Skeletal muscle satellite cell (primary cell): Measurements from ENCODE around the gene RHOV.
"Not testable (repeated sequence)": the region's sequence is repeated elsewhere in the genome, so short reads cannot be mapped to it uniquely, and the experiment has no call there.

Experiments
- H3K27me3 ChIP-seq: 2 replicates; pipeline ENCODE4 v1.7.0; 2013; ENCODE audit warnings: low read length; ENCODE audit not compliant: control insufficient read depth, insufficient read depth
- H3K36me3 ChIP-seq: 2 replicates; pipeline ENCODE4 v1.7.0; 2013; ENCODE audit warnings: mild to moderate bottlenecking, control low read depth, low read length; ENCODE audit not compliant: insufficient read depth
- H3K4me1 ChIP-seq: 2 replicates; pipeline ENCODE4 v1.7.0; 2013; ENCODE audit warnings: low read length; ENCODE audit not compliant: control insufficient read depth, insufficient read depth
- H3K4me2 ChIP-seq: 2 replicates; pipeline ENCODE4 v1.7.0; 2013; ENCODE audit warnings: mild to moderate bottlenecking, low read length
- H3K4me3 ChIP-seq: 2 replicates; pipeline ENCODE4 v1.7.0; 2013; ENCODE audit warnings: low read length
- H3K9ac ChIP-seq: 2 replicates; pipeline ENCODE4 v1.7.0; 2013; ENCODE audit warnings: mild to moderate bottlenecking, low read depth, low read length, moderate library complexity
- H3K9me3 ChIP-seq: replicated peaks from 2 replicates; pipeline ENCODE4 v1.7.0; 2013; ENCODE audit warnings: mild to moderate bottlenecking, control low read depth, low read length

Gene RHOV

GRCh38 chr15:40861147-40861546, 12.9 kb downstream of the RHOV start:
- peaks cover 19% of the 10 kb centered on the region for H3K27me3 ChIP-seq
- H3K9ac ChIP-seq, H3K4me1 ChIP-seq, H3K36me3 ChIP-seq, H3K9me3 ChIP-seq, H3K4me2 ChIP-seq, H3K4me3 ChIP-seq: not testable (repeated sequence)

DNA sequence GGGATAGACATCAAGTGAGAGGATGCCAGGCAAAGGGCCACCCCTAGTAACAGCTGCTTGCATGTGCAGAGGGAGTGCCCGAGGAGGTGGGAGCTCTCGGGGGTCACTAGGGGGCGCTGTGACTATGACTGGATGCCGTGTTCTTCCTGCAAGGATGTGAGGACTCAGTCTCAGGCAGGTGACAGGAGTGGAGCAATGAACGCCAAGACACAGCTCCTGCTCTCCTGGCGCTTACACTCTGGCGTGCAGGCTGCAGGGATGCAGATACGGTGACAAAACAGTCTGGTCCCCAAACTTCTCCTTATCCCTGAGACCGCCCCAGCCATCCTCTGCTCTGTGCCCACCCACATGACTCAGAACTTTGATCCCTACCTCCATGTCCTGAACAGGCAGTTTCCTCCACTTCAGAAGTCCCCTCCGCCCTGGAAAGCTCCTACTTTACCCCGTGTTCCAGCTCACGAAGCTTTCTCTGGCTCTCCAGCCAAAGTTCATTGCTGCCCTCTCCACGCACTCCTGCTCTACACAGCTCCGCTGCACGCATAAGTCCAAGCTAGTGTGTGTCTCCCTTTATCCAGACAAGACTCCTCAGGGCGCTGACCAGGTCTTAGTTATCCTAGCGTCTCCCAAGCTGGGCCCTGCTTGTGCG, 14.7 kb downstream of the RHOV start:
- no peaks in the 10 kb centered on the region for H3K4me1 ChIP-seq

GRCh38 chr15:40858706-40859105, 15.3 kb downstream of the RHOV start:
- H3K36me3 ChIP-seq: no peaks in the 10 kb centered on the region
- H3K9ac ChIP-seq: no peak overlapping the region
- peaks cover 15% of the 10 kb centered on the region for H3K27me3 ChIP-seq
- no peaks in the 10 kb centered on the region for H3K9me3 ChIP-seq
- H3K4me3 ChIP-seq: no peak overlapping the region
- H3K4me2 ChIP-seq: no peak overlapping the region
- no peaks in the 10 kb centered on the region for H3K4me1 ChIP-seq

More for the DNA sequence above, 14.7 kb downstream of the RHOV start:
- no peaks in the 10 kb centered on the region for H3K36me3 ChIP-seq
- H3K9ac ChIP-seq: no peak overlapping the region
- H3K27me3 ChIP-seq: peaks cover 20% of the 10 kb centered on the region
- no peak overlapping the region for H3K4me2 ChIP-seq
- H3K4me3 ChIP-seq: no peak overlapping the region
- no peaks in the 10 kb centered on the region for H3K9me3 ChIP-seq

- Histone ChIP-seq H3K4me1 (no peaks in the 10 kb centered on the region), H3K4me3 (no peak overlapping the region), H3K27me3 (peaks cover 14% of the 10 kb centered on the region), H3K4me2 (no peak overlapping the region), H3K36me3 (no peaks in the 10 kb centered on the region), H3K9me3 (no peaks in the 10 kb centered on the region), H3K9ac (no peak overlapping the region)
Observed at GRCh38 chr15:40857601-40858341, 16.3 kb downstream of the RHOV start.

GRCh38 chr15:40856746-40857145, 17.3 kb downstream of the RHOV start:
- H3K27me3 ChIP-seq: peaks cover 9% of the 10 kb centered on the region
- no peaks in the 10 kb centered on the region for H3K9me3 ChIP-seq
- no peak overlapping the region for H3K4me3 ChIP-seq
- no peak overlapping the region for H3K9ac ChIP-seq
- no peaks in the 10 kb centered on the region for H3K36me3 ChIP-seq
- no peaks in the 10 kb centered on the region for H3K4me1 ChIP-seq
- no peak overlapping the region for H3K4me2 ChIP-seq

DNA sequence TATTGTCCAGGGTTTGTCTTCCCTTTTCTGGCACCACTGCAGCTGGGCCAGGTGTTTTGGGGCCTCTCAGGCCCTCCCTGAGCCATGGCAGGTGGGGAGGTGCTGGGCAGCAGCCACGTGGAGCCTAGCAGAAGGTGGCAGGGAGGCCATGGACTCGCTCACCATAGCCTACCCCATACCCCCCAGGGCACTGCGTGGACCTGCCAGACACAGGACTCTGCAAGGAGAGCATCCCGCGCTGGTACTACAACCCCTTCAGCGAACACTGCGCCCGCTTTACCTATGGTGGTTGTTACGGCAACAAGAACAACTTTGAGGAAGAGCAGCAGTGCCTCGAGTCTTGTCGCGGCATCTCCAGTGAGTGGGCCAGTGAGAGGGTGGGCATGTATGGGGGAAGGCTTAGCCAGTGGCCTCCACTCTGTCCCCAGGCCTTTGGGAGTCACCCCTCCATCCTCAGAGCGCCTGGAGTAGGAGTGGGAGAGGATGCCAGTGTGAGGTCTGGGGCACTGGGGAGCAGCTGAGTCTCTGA, 18.3 kb downstream of the RHOV start:
- H3K9ac ChIP-seq: no peak overlapping the region
- H3K36me3 ChIP-seq: no peaks in the 10 kb centered on the region
- H3K4me2 ChIP-seq: no peak overlapping the region

GRCh38 chr15:40854161-40854560, 19.9 kb downstream of the RHOV start:
- Histone ChIP-seq H3K27me3 (peaks cover 9% of the 10 kb centered on the region), H3K9ac (no peak overlapping the region), H3K9me3 (no peaks in the 10 kb centered on the region), H3K4me3 (no peak overlapping the region), H3K36me3 (no peaks in the 10 kb centered on the region), H3K4me2 (no peak overlapping the region), H3K4me1 (no peaks in the 10 kb centered on the region)

More for the DNA sequence above, 18.3 kb downstream of the RHOV start:
- no peak overlapping the region for H3K4me3 ChIP-seq
- H3K9me3 ChIP-seq: no peaks in the 10 kb centered on the region
- peaks cover 6% of the 10 kb centered on the region for H3K27me3 ChIP-seq
- no peaks in the 10 kb centered on the region for H3K4me1 ChIP-seq

GRCh38 chr15:40853241-40853890, 20.7 kb downstream of the RHOV start:
- Histone ChIP-seq H3K36me3 (no peaks in the 10 kb centered on the region), H3K27me3 (peaks cover 9% of the 10 kb centered on the region), H3K4me3 (no peak overlapping the region), H3K4me1 (no peaks in the 10 kb centered on the region), H3K4me2 (no peak overlapping the region), H3K9me3 (no peaks in the 10 kb centered on the region), H3K9ac (no peak overlapping the region)

GRCh38 chr15:40852529-40852928, 21.5 kb downstream of the RHOV start:
- H3K9ac ChIP-seq: no peak overlapping the region
- H3K27me3 ChIP-seq: peaks cover 12% of the 10 kb centered on the region
- H3K9me3 ChIP-seq: no peaks in the 10 kb centered on the region

GRCh38 chr15:40850576-40851112, 23.4 kb downstream of the RHOV start:
- Histone ChIP-seq H3K4me1 (no peaks in the 10 kb centered on the region), H3K36me3 (no peaks in the 10 kb centered on the region), H3K9me3 (no peaks in the 10 kb centered on the region), H3K9ac (no peak overlapping the region), H3K27me3 (peaks cover 19% of the 10 kb centered on the region), H3K4me2 (no peak overlapping the region), H3K4me3 (no peak overlapping the region)

More at GRCh38 chr15:40852529-40852928, 21.5 kb downstream of the RHOV start:
- H3K4me1 ChIP-seq: no peaks in the 10 kb centered on the region
- H3K4me2 ChIP-seq: no peak overlapping the region
- no peak overlapping the region for H3K4me3 ChIP-seq
- H3K36me3 ChIP-seq: no peaks in the 10 kb centered on the region

DNA sequence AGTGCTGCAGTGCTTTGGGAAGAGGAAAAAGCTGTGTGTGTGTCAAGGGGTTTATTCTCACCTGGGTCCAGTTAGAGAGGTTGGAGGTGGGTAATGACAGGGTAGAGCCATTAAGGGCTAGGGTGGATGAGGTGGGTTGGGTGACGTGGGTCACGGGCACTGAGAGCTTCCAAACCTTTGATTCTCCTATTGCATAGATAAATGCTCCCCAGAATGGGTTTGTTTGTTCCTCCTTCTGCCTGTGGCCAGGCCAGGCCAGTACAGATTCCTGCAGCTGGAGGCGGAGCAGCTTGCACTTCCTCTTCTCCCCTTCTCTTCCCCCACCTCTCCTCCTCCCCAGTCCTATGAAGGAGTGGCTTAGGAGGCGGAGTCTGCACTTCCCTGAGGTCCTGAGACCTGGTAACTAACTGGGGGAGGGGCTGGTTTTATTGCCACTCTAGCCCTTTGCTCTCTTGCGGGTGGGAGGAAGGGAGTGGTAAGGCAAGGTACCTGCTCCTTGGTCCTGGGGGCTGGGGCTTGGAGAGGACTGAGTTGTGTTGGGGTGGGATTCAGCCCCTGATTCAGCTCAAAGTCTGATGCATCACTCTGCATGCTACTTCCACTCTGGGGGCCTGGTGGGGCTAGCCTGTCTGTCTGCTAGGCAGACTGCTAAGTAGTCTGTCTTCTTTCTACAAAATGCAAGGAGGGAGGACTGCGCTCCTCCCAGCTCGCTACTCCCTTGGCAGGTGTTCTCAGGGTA, 26.6 kb downstream of the RHOV start:
- H3K36me3 ChIP-seq: no peaks in the 10 kb centered on the region
- H3K9ac ChIP-seq: no peak overlapping the region
- no peaks in the 10 kb centered on the region for H3K9me3 ChIP-seq
- H3K4me2 ChIP-seq: no peak overlapping the region
- peaks cover 43% of the 10 kb centered on the region for H3K27me3 ChIP-seq
- H3K4me3 ChIP-seq: no peak overlapping the region
- peaks cover 12% of the 10 kb centered on the region for H3K4me1 ChIP-seq
